Tibial nerve (tissue), 4 donors: ENCODE measurements around the gene MFAP3. TPM values are rescaled to one million over a fixed set of nuclear protein-coding genes. Genes with fewer than 3 reads are reported as not detected.
"Not testable (repeated sequence)": the region's sequence is repeated elsewhere in the genome, so short reads cannot be mapped to it uniquely, and the experiment has no call there.

Source experiments
- DNase-seq, 2 donors: peaks; one replicate each; pipeline ENCODE4 v3.0.0-alpha.2; 2019; ENCODE audit warnings: low spot score in 2 of 2
- H3K27ac ChIP-seq, 4 donors: fragments of 200-600 bp; sonication (generic) in 3 of 4; one replicate each; pipeline ENCODE4 v1.5.1; 2017 to 2019; ENCODE audit warnings: mild to moderate bottlenecking in 1 of 4
- H3K27me3 ChIP-seq, 2 donors: fragments of 200-600 bp; sonication (generic) in 1 of 2; one replicate each; pipeline versions ENCODE4 v1.5.1 to v1.6.0; 2017 to 2019
- H3K36me3 ChIP-seq, 3 donors: fragments of 200-600 bp; sonication (generic); one replicate each; pipeline ENCODE4 v1.5.1; 2018 to 2019
- H3K4me1 ChIP-seq, 4 donors: fragments of 200-600 bp; sonication (generic) in 3 of 4; one replicate each; pipeline ENCODE4 v1.5.1; 2017 to 2019
- H3K4me3 ChIP-seq, 4 donors: fragments of 200-600 bp; sonication (generic) in 3 of 4; one replicate each; pipeline ENCODE4 v1.5.1; 2017 to 2019; ENCODE audit warnings: mild to moderate bottlenecking in 1 of 4, moderate library complexity in 1 of 4
- H3K9me3 ChIP-seq, 4 donors: fragments of 200-600 bp; sonication (generic) in 3 of 4; one replicate each; pipeline ENCODE4 v1.5.1; 2017 to 2019
- CTCF ChIP-seq, 5 experiments: fragments of 200-600 bp in 3 of 5; fragments of 450-650 bp in 2 of 5; sonication (generic) in 3 of 5; IDR thresholded peaks; one replicate each; pipeline ENCODE4 v1.5.1; 2016 to 2019; ENCODE audit warnings: antibody characterized with exemption in 5 of 5, mild to moderate bottlenecking in 3 of 5, moderate library complexity in 2 of 5
- EP300 ChIP-seq, 2 donors: sonication (generic); formaldehyde crosslinking; IDR thresholded peaks; one replicate each; pipeline ENCODE4 v1.6.1; 2017; ENCODE audit warnings: antibody characterized with exemption in 2 of 2, mild to moderate bottlenecking in 1 of 2
- POLR2A ChIP-seq, 2 donors: fragments of 450-650 bp; IDR thresholded peaks; one replicate each; pipeline ENCODE4 v1.6.1; 2017; ENCODE audit warnings: antibody characterized with exemption in 2 of 2, mild to moderate bottlenecking in 2 of 2, moderate library complexity in 2 of 2
- WGBS, 2 donors: methylation state at CpG; one replicate each; pipeline ENCODE4 v1.1.5; 2018; 5-methylcytosine and 5-hydroxymethylcytosine counted together
- total RNA-seq, 4 donors: library from RNA; depleted of rRNA; stranded (reverse); fragments of >200 nt; gene quantifications; one replicate each; pipeline ENCODE4 v1.1.0, GENCODE V29; 2016

The MFAP3 gene
- total RNA-seq, 4 donors from 2014 or later = 15.7 to 45.9 (median 36.4) TPM

GRCh38 chr5:154010660-154011059 lies 28.1 kb upstream of the MFAP3 start:
- Histone ChIP-seq H3K36me3 (peaks cover 0 to 57% (median 0%) of the 10 kb centered on the region in 3 donors), H3K4me1 (no peaks in the 10 kb centered on the region), H3K27me3 (no peaks in the 10 kb centered on the region), H3K27ac (no peak overlapping the region), H3K9me3 (no peaks in the 10 kb centered on the region), H3K4me3 (no peak overlapping the region)
- no peak for TF ChIP-seq CTCF (IDR thresholded peaks at IDR 0.05)
- no peak for DNase-seq
- WGBS, 2 donors = 66 to 75% methylated on average over 3 of the region's 3 CpGs

GRCh38 chr5:154015071-154015693 lies 23.6 kb upstream of the MFAP3 start:
- DNase-seq = no peak
- Histone ChIP-seq H3K36me3 (peaks cover 0 to 67% (median 3%) of the 10 kb centered on the region in 3 donors), H3K4me1 (no peaks in the 10 kb centered on the region), H3K9me3 (no peaks in the 10 kb centered on the region), H3K4me3 (no peak overlapping the region), H3K27me3 (no peaks in the 10 kb centered on the region), H3K27ac (no peak overlapping the region)
- TF ChIP-seq EP300 (IDR thresholded peaks at IDR 0.05) (no peak), CTCF (IDR thresholded peaks at IDR 0.05) (no peak), POLR2A (IDR thresholded peaks at IDR 0.05) (no peak)
- WGBS, 2 donors = 93 to 94% methylated on average over 4 of the region's 4 CpGs

- peaks cover 0 to 68% (median 3%) of the 10 kb centered on the region in 3 donors for H3K36me3 ChIP-seq
- not testable (repeated sequence) for DNase-seq, H3K27me3 ChIP-seq, H3K27ac ChIP-seq, H3K9me3 ChIP-seq, H3K4me1 ChIP-seq, H3K4me3 ChIP-seq
- WGBS, 2 donors = 96 to 97% methylated on average over 1 of the region's 1 CpG
Measured at GRCh38 chr5:154018919-154019318, 19.8 kb upstream of the MFAP3 start.

GRCh38 chr5:154025951-154026350 lies 12.8 kb upstream of the MFAP3 start:
- H3K4me1 ChIP-seq = no peaks in the 10 kb centered on the region
- H3K9me3 ChIP-seq = no peaks in the 10 kb centered on the region
- DNase-seq = no peak
- no peaks in the 10 kb centered on the region for H3K27me3 ChIP-seq
- H3K36me3 ChIP-seq = peaks cover 0 to 69% (median 10%) of the 10 kb centered on the region in 3 donors
- H3K27ac ChIP-seq = no peak overlapping the region
- TF ChIP-seq CTCF (IDR thresholded peaks at IDR 0.05) = no peak
- TF ChIP-seq POLR2A (IDR thresholded peaks at IDR 0.05) = no peak
- TF ChIP-seq EP300 (IDR thresholded peaks at IDR 0.05) = no peak
- H3K4me3 ChIP-seq = no peak overlapping the region

GRCh38 chr5:154031937-154032489 lies 6.8 kb upstream of the MFAP3 start:
- peaks cover 0 to 11% (median 0%) of the 10 kb centered on the region in 4 donors for H3K4me1 ChIP-seq
- no peak overlapping the region for H3K4me3 ChIP-seq
- DNase-seq = no peak
- WGBS, 2 donors = 92 to 96% methylated on average over 2 of the region's 2 CpGs
- no peak overlapping the region for H3K27ac ChIP-seq
- no peaks in the 10 kb centered on the region for H3K27me3 ChIP-seq
- TF ChIP-seq EP300 (IDR thresholded peaks at IDR 0.05) (no peak), POLR2A (IDR thresholded peaks at IDR 0.05) (no peak)
- H3K36me3 ChIP-seq = peaks cover 0 to 41% (median 5%) of the 10 kb centered on the region in 3 donors
- no peaks in the 10 kb centered on the region for H3K9me3 ChIP-seq

- TF ChIP-seq POLR2A (IDR thresholded peaks at IDR 0.05) = no peak
- TF ChIP-seq CTCF (IDR thresholded peaks at IDR 0.05) = no peak
- no peak for TF ChIP-seq EP300 (IDR thresholded peaks at IDR 0.05)
- Histone ChIP-seq H3K4me3 (no peak overlapping the region), H3K27me3 (no peaks in the 10 kb centered on the region), H3K9me3 (no peaks in the 10 kb centered on the region), H3K36me3 (peaks cover 0 to 25% (median 0%) of the 10 kb centered on the region in 3 donors), H3K27ac (no peak overlapping the region), H3K4me1 (peaks cover 0 to 28% (median 5%) of the 10 kb centered on the region in 4 donors)
- DNase-seq = no peak
- 95 to 96% methylated on average over 3 of the region's 3 CpGs for WGBS, 2 donors
Measured at GRCh38 chr5:154034944-154035343, 3.8 kb upstream of the MFAP3 start.
